ENCODE measurements around the gene ATP10B. TPM values are rescaled to one million over a fixed set of nuclear protein-coding genes. Genes with fewer than 3 reads are reported as not detected.

ATP10B gene
- total and polyA plus RNA-seq, 10 of the 15 experiments (the other 5 are each of a cell fraction or from before 2014, with no cell fraction given), result not detected

GRCh38 chr5:160694896-160695295, 157.1 kb downstream of the ATP10B start:
- ChIA-PET CTCF (interaction anchor here (1.3 kb wide), 1 partner anchor 257 kb away, joined by 5 read pairs; no protein-coding TSS in a partner anchor), POLR2A (no interaction called here), SMC1A (ENCODE audit: uncharacterized antibody, unreplicated experiment) (no interaction called here), RAD21 (ENCODE audit: unreplicated experiment) (no interaction called here)
- Histone ChIP-seq H3K27me3 (replicated peaks in 1 of 2; ENCODE audit: control insufficient read depth in 2 of 2, insufficient read depth in 2 of 2, low read length in 1 of 2) (no peaks in the 10 kb centered on the region), H3K4me2 (ENCODE audit: control insufficient read depth, insufficient read depth) (no peak overlapping the region), H2AFZ (ENCODE audit: control insufficient read depth, low read depth, low read length) (no peak overlapping the region), H3K4me3 (no peak overlapping the region), H3K27ac (ENCODE audit: control insufficient read depth, insufficient read depth) (no peak overlapping the region), H3K36me3 (ENCODE audit: control insufficient read depth in 2 of 2, insufficient read depth in 2 of 2, low read length in 1 of 2) (no peaks in the 10 kb centered on the region), H3K9me3 (replicated peaks; ENCODE audit: control insufficient read depth, insufficient read depth, low read length) (no peaks in the 10 kb centered on the region), H4K20me1 (ENCODE audit: control insufficient read depth, insufficient read depth) (no peaks in the 10 kb centered on the region), H3K4me1 (ENCODE audit: control insufficient read depth, insufficient read depth, low read length) (no peaks in the 10 kb centered on the region), H3K9ac (ENCODE audit: control insufficient read depth, insufficient read depth, low read length) (no peak overlapping the region), H3K79me2 (ENCODE audit: control insufficient read depth, insufficient read depth, low read length) (no peaks in the 10 kb centered on the region)
- FAIRE-seq, result no peak
- no TSS peak for BruUV-seq (replicated peaks)
- TF ChIP-seq SKIL (IDR thresholded peaks at IDR 0.05; ENCODE audit: low read depth, poor library complexity, severe bottlenecking) (no peak), KAT2A (conservative IDR thresholded peaks at IDR 0.05; ENCODE audit: control insufficient read depth, low read depth, low read length) (no peak), BCLAF1 (IDR thresholded peaks at IDR 0.05) (no peak)
- in situ Hi-C loops (cut with MboI), result no loop called here
- intact Hi-C loops (cut with micrococcal nuclease; ENCODE audit: unreplicated experiment), result no loop called here
- 32% methylated on average over 2 of the region's 2 CpGs for WGBS (ENCODE audit: insufficient coverage, insufficient replicate concordance, low lambda C conversion rate, missing lambda C conversion rate)
- no peak for DNase-seq (ENCODE audit: low read depth, low spot score)
- ATAC-seq, result no peak

Data from GM12878 (cell line).